ENCODE data around the gene MED15.
"Not testable (repeated sequence)": the region's sequence is repeated elsewhere in the genome, so short reads cannot be mapped to it uniquely, and the experiment has no call there.

The MED15 gene

GRCh38 chr22:20469110-20469868, 38.1 kb upstream of the MED15 start:
- Histone ChIP-seq H3K36me3 (ENCODE audit: control insufficient read depth, insufficient read depth, low read length) (peaks cover 7% of the 10 kb centered on the region; the same call in 1 of the 2 replicates), H3K4me3 (replicated peaks; ENCODE audit: low read depth, low read length) (no peak overlapping the region), H3K27me3 (replicated peaks; ENCODE audit: control insufficient read depth, insufficient read depth, low read length) (no peaks in the 10 kb centered on the region)
- TF ChIP-seq CTCF (IDR thresholded peaks at IDR 0.05; ENCODE audit: insufficient read depth, low read length, poor library complexity, severe bottlenecking) = no peak
- DNase-seq (ENCODE audit: extremely low read depth, insufficient read length) = no peak

GRCh38 chr22:20470525-20470924, 36.9 kb upstream of the MED15 start:
- not testable (repeated sequence) for H3K4me3 ChIP-seq (replicated peaks; ENCODE audit: low read depth, low read length); H3K27me3 ChIP-seq (replicated peaks; ENCODE audit: control insufficient read depth, insufficient read depth, low read length); H3K36me3 ChIP-seq (ENCODE audit: control insufficient read depth, insufficient read depth, low read length); DNase-seq (ENCODE audit: extremely low read depth, insufficient read length)

- H3K4me3 ChIP-seq (replicated peaks; ENCODE audit: low read depth, low read length) = no peak overlapping the region
- no peak for TF ChIP-seq CTCF (IDR thresholded peaks at IDR 0.05; ENCODE audit: insufficient read depth, low read length, poor library complexity, severe bottlenecking)
- no peaks in the 10 kb centered on the region for H3K27me3 ChIP-seq (replicated peaks; ENCODE audit: control insufficient read depth, insufficient read depth, low read length)
- H3K36me3 ChIP-seq (ENCODE audit: control insufficient read depth, insufficient read depth, low read length) = peaks cover 7% of the 10 kb centered on the region; the same call in 1 of the 2 replicates
- DNase-seq (ENCODE audit: extremely low read depth, insufficient read length) = no peak
These were observed 36.1 kb upstream of the MED15 start for GRCh38 chr22:20471126-20471833.

- TF ChIP-seq CTCF (IDR thresholded peaks at IDR 0.05; ENCODE audit: insufficient read depth, low read length, poor library complexity, severe bottlenecking) = no peak
- peaks cover 7% of the 10 kb centered on the region; the same call in 1 of the 2 replicates for H3K36me3 ChIP-seq (ENCODE audit: control insufficient read depth, insufficient read depth, low read length)
- no peaks in the 10 kb centered on the region for H3K27me3 ChIP-seq (replicated peaks; ENCODE audit: control insufficient read depth, insufficient read depth, low read length)
- H3K4me3 ChIP-seq (replicated peaks; ENCODE audit: low read depth, low read length) = no peak overlapping the region
- no peak for DNase-seq (ENCODE audit: extremely low read depth, insufficient read length)
These were observed 34.6 kb upstream of the MED15 start for GRCh38 chr22:20472629-20473442.

- H3K36me3 ChIP-seq (ENCODE audit: control insufficient read depth, insufficient read depth, low read length) = peaks cover 7% of the 10 kb centered on the region; the same call in 1 of the 2 replicates
- DNase-seq (ENCODE audit: extremely low read depth, insufficient read length) = no peak
- H3K4me3 ChIP-seq (replicated peaks; ENCODE audit: low read depth, low read length) = no peak overlapping the region
- TF ChIP-seq CTCF (IDR thresholded peaks at IDR 0.05; ENCODE audit: insufficient read depth, low read length, poor library complexity, severe bottlenecking) = no peak
- no peaks in the 10 kb centered on the region for H3K27me3 ChIP-seq (replicated peaks; ENCODE audit: control insufficient read depth, insufficient read depth, low read length)
These were observed 32.3 kb upstream of the MED15 start for GRCh38 chr22:20475115-20475436.

GRCh38 chr22:20475569-20475968, 31.8 kb upstream of the MED15 start:
- DNase-seq (ENCODE audit: extremely low read depth, insufficient read length); H3K4me3 ChIP-seq (replicated peaks; ENCODE audit: low read depth, low read length); H3K36me3 ChIP-seq (ENCODE audit: control insufficient read depth, insufficient read depth, low read length); H3K27me3 ChIP-seq (replicated peaks; ENCODE audit: control insufficient read depth, insufficient read depth, low read length): not testable (repeated sequence)

- H3K27me3 ChIP-seq (replicated peaks; ENCODE audit: control insufficient read depth, insufficient read depth, low read length); H3K4me3 ChIP-seq (replicated peaks; ENCODE audit: low read depth, low read length); DNase-seq (ENCODE audit: extremely low read depth, insufficient read length); H3K36me3 ChIP-seq (ENCODE audit: control insufficient read depth, insufficient read depth, low read length): not testable (repeated sequence)
These were observed 29.4 kb upstream of the MED15 start for GRCh38 chr22:20478059-20478458.
